ENCODE measurements around the gene RNASEL.

RNASEL gene

GRCh38 chr1:182617734-182618351 is 28.8 kb upstream of the RNASEL start (continued):
- TF ChIP-seq TSHZ1 (tag by site-specific recombination; IDR thresholded peaks at IDR 0.05; ENCODE audit: borderline replicate concordance) (peak; percentile 71; the same call in 1 of the 2 replicates), KLF1 (tag by site-specific recombination; IDR thresholded peaks at IDR 0.05) (peak; percentile 89), ZNF37A (tag by site-specific recombination; IDR thresholded peaks at IDR 0.05) (no peak), SCRT2 (tag by site-specific recombination; IDR thresholded peaks at IDR 0.05) (peak; percentile 84), ZNF157 (tag by site-specific recombination; IDR thresholded peaks at IDR 0.05) (no peak), ZNF514 (tag by site-specific recombination; IDR thresholded peaks at IDR 0.05) (no peak), HOXC10 (CRISPR knock-in tag; IDR thresholded peaks at IDR 0.05) (no peak), ZNF311 (tag by site-specific recombination; IDR thresholded peaks at IDR 0.05; ENCODE audit: borderline replicate concordance) (no peak), ZNF155 (tag by site-specific recombination; IDR thresholded peaks at IDR 0.05) (no peak), ZNF626 (tag by site-specific recombination; IDR thresholded peaks at IDR 0.05) (no peak), GLIS2 (tag by site-specific recombination; IDR thresholded peaks at IDR 0.05) (no peak; the same call in none of the 2 replicates), ZNF121 (tag by site-specific recombination; IDR thresholded peaks at IDR 0.05) (no peak), ZFHX2 (tag by site-specific recombination; conservative IDR thresholded peaks at IDR 0.05) (0 out of 2 replicates have a peak, but pooled peaks have one; percentile 9), ZNF571 (tag by site-specific recombination; IDR thresholded peaks at IDR 0.05) (no peak), IKZF3 (tag by site-specific recombination; IDR thresholded peaks at IDR 0.05) (peak; percentile 99), SALL2 (tag by site-specific recombination; IDR thresholded peaks at IDR 0.05; ENCODE audit: borderline replicate concordance) (no peak), ZNF660 (tag by site-specific recombination; IDR thresholded peaks at IDR 0.05) (peak; percentile 91; the same call in 1 of the 2 replicates), ZBTB44 (tag by site-specific recombination; IDR thresholded peaks at IDR 0.05) (peak; percentile 89), KLF7 (tag by site-specific recombination; IDR thresholded peaks at IDR 0.05; ENCODE audit: borderline replicate concordance) (peak; percentile 43; the same call in 1 of the 2 replicates), REST (tag by site-specific recombination; IDR thresholded peaks at IDR 0.05) (no peak), ZSCAN16 (tag by site-specific recombination; IDR thresholded peaks at IDR 0.05) (no peak), ZNF223 (tag by site-specific recombination; IDR thresholded peaks at IDR 0.05) (no peak), BCL6B (tag by site-specific recombination; IDR thresholded peaks at IDR 0.05) (no peak), FEZF1 (tag by site-specific recombination; IDR thresholded peaks at IDR 0.05) (peak; percentile 99), ZNF654 (tag by site-specific recombination; IDR thresholded peaks at IDR 0.05; ENCODE audit: low read depth) (0 out of 2 replicates have a peak, but pooled peaks have one; percentile 21)
- TF ChIP-seq, protein P1, sequence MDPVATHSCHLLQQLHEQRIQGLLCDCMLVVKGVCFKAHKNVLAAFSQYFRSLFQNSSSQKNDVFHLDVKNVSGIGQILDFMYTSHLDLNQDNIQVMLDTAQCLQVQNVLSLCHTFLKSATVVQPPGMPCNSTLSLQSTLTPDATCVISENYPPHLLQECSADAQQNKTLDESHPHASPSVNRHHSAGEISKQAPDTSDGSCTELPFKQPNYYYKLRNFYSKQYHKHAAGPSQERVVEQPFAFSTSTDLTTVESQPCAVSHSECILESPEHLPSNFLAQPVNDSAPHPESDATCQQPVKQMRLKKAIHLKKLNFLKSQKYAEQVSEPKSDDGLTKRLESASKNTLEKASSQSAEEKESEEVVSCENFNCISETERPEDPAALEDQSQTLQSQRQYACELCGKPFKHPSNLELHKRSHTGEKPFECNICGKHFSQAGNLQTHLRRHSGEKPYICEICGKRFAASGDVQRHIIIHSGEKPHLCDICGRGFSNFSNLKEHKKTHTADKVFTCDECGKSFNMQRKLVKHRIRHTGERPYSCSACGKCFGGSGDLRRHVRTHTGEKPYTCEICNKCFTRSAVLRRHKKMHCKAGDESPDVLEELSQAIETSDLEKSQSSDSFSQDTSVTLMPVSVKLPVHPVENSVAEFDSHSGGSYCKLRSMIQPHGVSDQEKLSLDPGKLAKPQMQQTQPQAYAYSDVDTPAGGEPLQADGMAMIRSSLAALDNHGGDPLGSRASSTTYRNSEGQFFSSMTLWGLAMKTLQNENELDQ (tag by site-specific recombination; IDR thresholded peaks at IDR 0.05; ENCODE audit: low read depth): no peak

All from HEK293 (cell line).